Activated naive CD4-positive, alpha-beta T cell treated with anti-CD3 and anti-CD28 coated beads for 36 hours (primary cell): ENCODE data around the gene ZFP90. TPM values are rescaled to one million over a fixed set of nuclear protein-coding genes. Genes with fewer than 3 reads are reported as not detected.
"Not testable (repeated sequence)": the region's sequence is repeated elsewhere in the genome, so short reads cannot be mapped to it uniquely, and the experiment has no call there.

Experiments used
- CTCF ChIA-PET: fragments of 350-600 bp; sonication (Branson Sonifier 250); formaldehyde crosslinking; loops from one replicate; lab custom pipeline; 2021; ENCODE audit warnings: antibody characterized with exemption; lab: Charles Lee
- DNase-seq: peaks from one replicate; pipeline ENCODE4 v3.0.0-alpha.2; 2020
- H3K27ac Mint-ChIP-seq: one replicate; pipeline ENCODE4 v1.8.0; 2021; ENCODE audit warnings: mild to moderate bottlenecking, mixed read lengths
- H3K27me3 Mint-ChIP-seq: one replicate; pipeline ENCODE4 v1.8.0; 2021; ENCODE audit warnings: low read depth, mixed read lengths
- H3K36me3 Mint-ChIP-seq: one replicate; pipeline ENCODE4 v1.8.0; 2021; ENCODE audit warnings: low read depth, mixed read lengths
- H3K4me1 Mint-ChIP-seq: one replicate; pipeline ENCODE4 v1.8.0; 2021; ENCODE audit warnings: low read depth, mixed read lengths
- H3K4me3 Mint-ChIP-seq: one replicate; pipeline ENCODE4 v1.8.0; 2021; ENCODE audit warnings: mild to moderate bottlenecking, moderate library complexity, mixed read lengths
- H3K9me3 Mint-ChIP-seq: one replicate; pipeline ENCODE4 v1.8.0; 2021; ENCODE audit warnings: mixed read lengths
- intact Hi-C: fragments of 100-400 bp; cut with micrococcal nuclease; formaldehyde crosslinking; loops from one replicate; pipeline ENCODE4 v1.15.1; 2023
- total RNA-seq, 2 experiments: library from RNA; stranded (reverse); gene quantifications; one replicate each; pipeline ENCODE4 v1.2.3, GENCODE V29; 2021

The ZFP90 gene
- total RNA-seq, 2 experiments from 2014 or later, result 27.5 to 30.2 TPM

GRCh38 chr16:68548947-68549346 lies 9.9 kb downstream of the ZFP90 start:
- peaks cover 84% of the 10 kb centered on the region for H3K36me3 Mint-ChIP-seq
- CTCF ChIA-PET, result interaction anchor here (0.5 kb wide), 1 partner anchor 45 kb away, joined by 3 read pairs; no protein-coding TSS in a partner anchor
- peak overlapping the region; percentile 20 for H3K27ac Mint-ChIP-seq
- peaks cover 14% of the 10 kb centered on the region for H3K4me1 Mint-ChIP-seq
- DNase-seq, result peak; percentile 51
- intact Hi-C loops, result no loop called here
- no peak overlapping the region for H3K4me3 Mint-ChIP-seq
- peaks cover 41% of the 10 kb centered on the region for H3K9me3 Mint-ChIP-seq
- H3K27me3 Mint-ChIP-seq, result no peaks in the 10 kb centered on the region

DNA sequence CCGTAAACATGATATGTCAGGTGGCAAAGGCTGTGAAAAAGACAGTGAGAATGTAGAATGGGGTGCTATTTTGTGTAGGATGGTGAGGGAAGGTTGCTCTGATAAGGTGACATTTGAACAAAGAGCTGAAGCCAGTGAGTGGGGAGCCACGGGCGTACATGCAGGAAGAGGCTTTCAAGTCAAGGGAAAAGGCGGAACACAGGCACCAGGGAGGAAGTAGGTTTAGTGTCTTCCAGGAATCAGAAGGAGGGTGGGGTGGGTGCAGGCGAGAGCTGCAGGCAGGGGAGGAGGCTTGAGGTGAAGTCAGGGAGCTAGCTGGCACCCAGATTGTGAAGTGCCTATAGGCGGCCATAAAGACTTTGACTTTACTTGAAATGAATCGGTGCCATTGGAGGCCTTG lies 14.1 kb downstream of the ZFP90 start:
- H3K27ac Mint-ChIP-seq, result no peak overlapping the region
- CTCF ChIA-PET, result no interaction called here
- H3K4me1 Mint-ChIP-seq, result peaks cover 10% of the 10 kb centered on the region
- peaks cover 72% of the 10 kb centered on the region for H3K9me3 Mint-ChIP-seq
- DNase-seq, result no peak
- no peaks in the 10 kb centered on the region for H3K27me3 Mint-ChIP-seq
- no peak overlapping the region for H3K4me3 Mint-ChIP-seq
- intact Hi-C loops, result no loop called here
- peaks cover 92% of the 10 kb centered on the region for H3K36me3 Mint-ChIP-seq

DNA sequence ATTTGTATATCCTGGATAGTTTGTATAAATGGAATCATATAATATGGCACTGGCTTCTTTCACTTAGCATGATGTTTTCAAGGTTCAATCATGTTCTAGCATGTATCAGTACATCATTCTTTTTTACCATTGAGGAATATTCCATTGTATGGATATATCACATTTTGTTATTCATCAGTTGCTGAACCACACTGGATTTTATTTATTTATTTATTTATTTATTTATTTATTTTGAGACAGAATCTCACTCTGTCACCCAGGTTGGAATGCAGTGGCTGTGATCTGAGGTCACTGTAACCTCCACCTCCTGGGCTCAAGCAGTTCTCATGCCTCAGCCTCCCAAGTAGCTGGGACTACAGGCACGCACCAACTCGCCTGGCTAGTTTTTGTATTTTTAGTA lies 21.2 kb downstream of the ZFP90 start:
- H3K27ac Mint-ChIP-seq, DNase-seq, H3K4me3 Mint-ChIP-seq, intact Hi-C loops, H3K4me1 Mint-ChIP-seq, H3K27me3 Mint-ChIP-seq: not testable (repeated sequence)
- peaks cover 80% of the 10 kb centered on the region for H3K9me3 Mint-ChIP-seq
- CTCF ChIA-PET, result interaction anchor here (0.6 kb wide), 1 partner anchor 32 kb away, joined by 3 read pairs; no protein-coding TSS in a partner anchor
- peaks cover 98% of the 10 kb centered on the region for H3K36me3 Mint-ChIP-seq

GRCh38 chr16:68563631-68564381 lies 24.7 kb downstream of the ZFP90 start:
- Mint-ChIP-seq H3K27ac (no peak overlapping the region), H3K9me3 (peaks cover 72% of the 10 kb centered on the region), H3K27me3 (no peaks in the 10 kb centered on the region), H3K4me3 (no peak overlapping the region), H3K4me1 (no peaks in the 10 kb centered on the region), H3K36me3 (peaks cover 79% of the 10 kb centered on the region)
- intact Hi-C loops, result no loop called here
- no peak for DNase-seq
- CTCF ChIA-PET, result no interaction called here

DNA sequence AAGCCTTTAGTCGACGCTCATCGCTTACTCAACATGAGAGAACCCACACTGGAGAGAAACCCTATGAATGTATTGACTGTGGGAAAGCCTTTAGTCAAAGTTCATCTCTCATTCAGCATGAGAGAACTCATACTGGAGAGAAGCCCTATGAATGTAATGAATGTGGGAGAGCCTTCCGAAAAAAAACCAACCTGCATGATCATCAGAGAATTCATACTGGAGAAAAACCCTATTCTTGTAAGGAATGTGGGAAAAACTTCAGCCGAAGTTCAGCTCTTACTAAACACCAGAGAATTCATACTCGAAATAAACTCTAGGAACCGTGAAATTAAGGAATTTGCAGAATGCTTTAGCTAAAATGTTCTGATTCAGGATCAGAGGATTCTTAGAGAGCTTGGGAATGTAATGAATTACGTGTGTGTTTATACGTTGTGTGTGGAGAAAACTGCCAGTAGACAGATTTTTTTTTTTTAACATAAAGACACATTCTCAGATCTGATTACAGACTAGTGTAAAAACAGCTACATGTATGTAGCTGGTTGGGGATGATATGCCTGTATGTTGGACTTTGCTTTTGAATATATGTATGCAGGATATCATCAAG lies 25.4 kb downstream of the ZFP90 start:
- no peak overlapping the region for H3K27ac Mint-ChIP-seq
- no peak for DNase-seq
- intact Hi-C loops, result no loop called here
- peaks cover 75% of the 10 kb centered on the region for H3K36me3 Mint-ChIP-seq
- H3K9me3 Mint-ChIP-seq, result peaks cover 71% of the 10 kb centered on the region
- H3K4me3 Mint-ChIP-seq, result no peak overlapping the region
- no peaks in the 10 kb centered on the region for H3K4me1 Mint-ChIP-seq
- CTCF ChIA-PET, result interaction anchor here (0.9 to 1.6 kb wide), 4 partner anchors 12 to 43 kb away, joined by 3 to 5 read pairs (median 4); no protein-coding TSS in a partner anchor
- H3K27me3 Mint-ChIP-seq, result no peaks in the 10 kb centered on the region

DNA sequence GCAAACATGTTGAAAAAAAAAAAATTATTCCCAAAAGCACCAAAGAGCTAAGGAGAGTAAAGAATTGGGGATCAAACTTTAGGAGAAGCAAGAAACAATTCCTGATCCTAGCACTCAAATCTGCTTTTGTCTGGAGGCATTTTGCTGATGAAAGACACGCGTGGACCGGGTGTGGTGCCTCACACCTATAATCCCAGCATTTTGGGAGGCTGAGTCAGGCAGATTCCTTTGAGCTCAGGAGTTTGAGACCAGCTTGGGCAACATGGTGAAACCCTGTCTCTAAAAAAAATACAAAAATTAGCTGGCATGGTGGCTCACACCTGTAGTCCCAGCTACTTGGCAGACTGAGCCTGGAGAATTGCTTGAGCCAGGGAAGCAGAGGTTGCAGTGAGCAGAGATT lies 35.4 kb downstream of the ZFP90 start:
- H3K9me3 Mint-ChIP-seq, result peaks cover 76% of the 10 kb centered on the region
- H3K27me3 Mint-ChIP-seq, result no peaks in the 10 kb centered on the region
- H3K36me3 Mint-ChIP-seq, result peaks cover 55% of the 10 kb centered on the region
- H3K4me1 Mint-ChIP-seq, result no peaks in the 10 kb centered on the region
- H3K27ac Mint-ChIP-seq, result no peak overlapping the region
- CTCF ChIA-PET, result interaction anchor here (0.8 kb wide), 1 partner anchor 46 kb away, joined by 4 read pairs; no protein-coding TSS in a partner anchor
- no peak for DNase-seq
- intact Hi-C loops, result no loop called here
- no peak overlapping the region for H3K4me3 Mint-ChIP-seq

GRCh38 chr16:68575082-68575481 lies 36.0 kb downstream of the ZFP90 start:
- no peak overlapping the region for H3K27ac Mint-ChIP-seq
- peaks cover 72% of the 10 kb centered on the region for H3K9me3 Mint-ChIP-seq
- CTCF ChIA-PET, result interaction anchor here (0.8 kb wide), 1 partner anchor 47 kb away, joined by 4 read pairs; no protein-coding TSS in a partner anchor

DNA sequence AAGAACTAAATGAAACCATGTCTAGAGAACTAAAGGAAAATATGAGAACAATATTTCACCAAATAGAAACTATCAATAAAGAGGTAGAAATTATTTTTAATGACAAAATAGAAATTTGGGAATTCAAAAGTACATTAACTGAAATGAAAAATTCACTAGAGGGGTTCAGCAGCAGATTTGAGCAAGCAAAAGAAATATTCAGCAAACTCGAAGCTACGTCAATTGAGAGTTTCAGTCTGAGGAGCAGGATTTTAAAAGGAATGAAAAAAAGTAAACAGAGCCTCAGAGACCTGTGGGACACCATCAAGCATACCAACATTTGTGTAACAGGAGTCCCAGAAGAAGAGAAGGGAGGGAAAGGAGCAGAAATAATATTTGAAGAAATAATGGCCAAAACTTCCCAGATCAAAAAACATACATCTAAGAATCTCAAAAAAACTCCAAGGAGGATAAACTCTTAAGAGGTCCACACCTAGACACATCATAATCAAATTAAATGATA lies 38.3 kb downstream of the ZFP90 start:
- no peak overlapping the region for H3K4me3 Mint-ChIP-seq

More at GRCh38 chr16:68575082-68575481, 36.0 kb downstream of the ZFP90 start:
- no peak overlapping the region for H3K4me3 Mint-ChIP-seq
- DNase-seq, result no peak
- intact Hi-C loops, result loop anchor here (5.0 kb wide), 1 partner anchor 33 kb away; no protein-coding TSS in a partner anchor
- peaks cover 51% of the 10 kb centered on the region for H3K36me3 Mint-ChIP-seq
- H3K4me1 Mint-ChIP-seq, result no peaks in the 10 kb centered on the region
- no peaks in the 10 kb centered on the region for H3K27me3 Mint-ChIP-seq

DNA sequence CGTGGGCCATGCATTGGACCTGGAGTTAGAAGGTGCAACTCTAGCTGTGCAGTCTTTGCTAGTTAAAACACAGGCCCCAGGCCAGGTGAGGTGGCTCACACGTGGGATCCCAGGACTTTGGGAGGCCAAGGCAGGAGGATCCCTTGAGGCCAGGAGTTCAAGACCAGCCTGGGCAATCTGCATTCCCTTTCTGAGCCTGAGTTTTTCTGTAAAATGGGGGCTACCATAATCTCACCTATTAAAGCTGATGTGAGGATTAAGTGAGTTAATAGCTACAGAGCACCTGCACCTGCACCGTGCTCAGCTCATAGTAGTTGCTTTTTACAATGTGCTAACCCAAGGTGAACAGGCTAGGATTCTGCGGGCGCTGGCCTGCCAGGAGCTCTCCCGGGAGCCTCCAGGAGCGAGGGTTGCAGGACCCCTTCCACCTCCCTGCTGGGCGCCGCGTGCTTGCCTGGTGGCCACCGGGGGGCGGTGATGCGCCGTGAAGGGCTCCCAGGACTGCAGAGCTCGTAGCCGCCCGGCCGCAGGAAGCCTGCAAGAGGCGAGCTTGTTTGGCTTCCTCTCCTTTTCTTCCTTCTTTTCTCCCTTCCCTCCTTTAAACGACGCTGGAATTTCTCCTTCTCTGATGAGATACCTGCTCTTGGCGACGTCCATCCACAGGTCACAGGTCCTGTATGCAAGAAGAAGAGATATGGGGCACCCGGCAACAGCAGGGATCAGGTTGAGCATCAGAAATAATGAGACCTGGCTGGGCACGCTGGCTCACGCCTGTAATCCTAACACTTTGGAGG lies 51.3 kb downstream of the ZFP90 start:
- Mint-ChIP-seq H3K27ac (peak overlapping the region; percentile 52), H3K9me3 (peaks cover 10% of the 10 kb centered on the region), H3K36me3 (peaks cover 3% of the 10 kb centered on the region), H3K4me1 (peaks cover 4% of the 10 kb centered on the region), H3K4me3 (peak overlapping the region; percentile 17), H3K27me3 (no peaks in the 10 kb centered on the region)
- peak; percentile 83 for DNase-seq
- CTCF ChIA-PET, result interaction anchor here (0.5 to 4.1 kb wide), 59 partner anchors 8 to 697 kb away, joined by 3 to 56 read pairs (median 4); partner anchors contain the start of genes CDH1, HAS3 and TANGO6
- intact Hi-C loops, result loop anchor here (2.0 to 5.0 kb wide), 6 partner anchors 62 to 517 kb away; partner anchors contain the start of gene HAS3

More for the DNA sequence above, 38.3 kb downstream of the ZFP90 start:
- peaks cover 64% of the 10 kb centered on the region for H3K9me3 Mint-ChIP-seq
- no peak for DNase-seq
- H3K36me3 Mint-ChIP-seq, result peaks cover 49% of the 10 kb centered on the region
- CTCF ChIA-PET, result interaction anchor here (0.7 to 1.2 kb wide), 2 partner anchors 12 to 57 kb away, joined by 3 to 4 read pairs; no protein-coding TSS in a partner anchor
- H3K27me3 Mint-ChIP-seq, result no peaks in the 10 kb centered on the region
- intact Hi-C loops, result loop anchor here (5.0 kb wide), 1 partner anchor 35 kb away; no protein-coding TSS in a partner anchor
- no peaks in the 10 kb centered on the region for H3K4me1 Mint-ChIP-seq
- no peak overlapping the region for H3K27ac Mint-ChIP-seq

DNA sequence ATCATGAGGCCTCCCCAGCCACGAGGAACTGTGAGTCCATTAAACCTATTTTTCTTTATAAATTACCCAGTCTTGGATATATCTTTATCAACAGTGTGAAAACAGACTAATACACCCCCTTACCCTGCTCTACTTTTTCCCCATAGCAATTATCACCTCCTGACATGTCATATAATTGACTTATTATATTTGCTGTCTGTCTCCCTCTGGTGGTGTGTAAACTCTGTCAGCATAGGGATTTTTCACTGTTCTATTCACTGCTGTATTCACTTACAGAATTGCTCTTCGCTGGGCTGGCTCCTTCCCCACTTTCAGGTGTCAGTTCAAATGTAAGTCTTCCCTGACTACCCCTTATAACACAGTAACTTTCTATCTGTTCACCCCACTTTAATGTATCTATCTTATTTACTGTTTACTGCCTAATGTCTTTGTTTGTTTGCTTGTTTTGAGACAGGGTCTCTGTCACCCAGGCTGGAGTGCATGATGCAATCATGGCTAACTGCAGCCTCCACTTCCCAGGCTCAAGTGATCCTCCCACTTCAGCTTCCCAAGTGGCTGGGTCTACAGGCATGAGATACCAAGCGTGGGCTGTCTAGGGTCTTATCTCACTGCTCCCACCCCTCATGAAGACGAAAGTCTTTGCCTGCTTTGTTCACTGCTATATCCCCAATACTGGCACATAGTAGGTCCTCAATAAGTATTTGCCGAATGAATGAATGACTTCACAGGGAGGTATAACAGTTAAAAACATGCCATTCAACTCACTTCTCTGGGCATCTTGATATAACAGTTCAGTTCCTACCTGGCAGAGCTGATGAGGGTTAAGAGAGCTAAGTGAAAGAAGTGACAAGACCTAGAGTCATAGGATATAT lies 53.6 kb downstream of the ZFP90 start:
- Mint-ChIP-seq H3K27ac (no peak overlapping the region), H3K4me3 (no peak overlapping the region), H3K4me1 (peaks cover 4% of the 10 kb centered on the region), H3K9me3 (peaks cover 9% of the 10 kb centered on the region), H3K36me3 (peaks cover 3% of the 10 kb centered on the region), H3K27me3 (no peaks in the 10 kb centered on the region)
- DNase-seq, result no peak
- CTCF ChIA-PET, result interaction anchor here (0.8 to 4.1 kb wide), 6 partner anchors 26 to 208 kb away, joined by 3 to 56 read pairs (median 4); no protein-coding TSS in a partner anchor
- intact Hi-C loops, result loop anchor here (5.0 kb wide), 1 partner anchor 515 kb away; the partner anchor contains the start of gene HAS3

DNA sequence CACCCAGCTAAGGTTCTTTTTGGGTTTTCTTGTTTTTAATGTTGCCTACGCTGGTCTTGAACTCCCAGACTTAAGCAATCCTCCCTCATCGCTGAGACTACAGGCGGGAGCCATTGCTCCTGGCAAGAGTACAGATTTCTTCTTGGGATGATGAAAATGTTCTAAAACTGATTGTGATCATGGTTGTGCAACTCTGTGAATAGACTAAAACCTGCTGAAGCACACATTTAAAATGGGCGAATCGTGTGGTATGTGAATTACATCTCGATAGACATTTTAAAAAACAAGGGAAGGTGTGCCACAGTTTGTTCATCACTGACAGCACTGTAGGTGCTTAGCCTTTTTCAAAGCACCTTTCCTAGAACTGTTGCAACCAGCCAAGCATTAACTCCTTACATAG lies 57.2 kb downstream of the ZFP90 start:
- Mint-ChIP-seq H3K27ac (no peak overlapping the region), H3K9me3 (peaks cover 7% of the 10 kb centered on the region), H3K36me3 (no peaks in the 10 kb centered on the region), H3K4me1 (no peaks in the 10 kb centered on the region), H3K4me3 (no peak overlapping the region), H3K27me3 (no peaks in the 10 kb centered on the region)
- intact Hi-C loops, result no loop called here
- CTCF ChIA-PET, result no interaction called here
- no peak for DNase-seq
